ENCODE results near the gene H3-3A.

The H3-3A gene

GRCh38 chr1:226116673-226117072, 54.2 kb downstream of the H3-3A start:
- no peak for DNase-seq

- DNase-seq = no peak
Measured at GRCh38 chr1:226117330-226117729, 54.8 kb downstream of the H3-3A start.

GRCh38 chr1:226118357-226118756, 55.8 kb downstream of the H3-3A start:
- DNase-seq = no peak

- no peak for DNase-seq
Measured at GRCh38 chr1:226119169-226119568, 56.7 kb downstream of the H3-3A start.

- no peak for DNase-seq
Measured at GRCh38 chr1:226120398-226120797, 57.9 kb downstream of the H3-3A start.

GRCh38 chr1:226121049-226121586, 58.6 kb downstream of the H3-3A start:
- DNase-seq = no peak

Measured in SHP77 (cell line).